ENCODE results near the gene LPP. TPM values are rescaled to one million over a fixed set of nuclear protein-coding genes. Genes with fewer than 3 reads are reported as not detected.

The LPP gene
- total and polyA plus RNA-seq, 2 of the 13 experiments (the other 11 are each of a cell fraction or from before 2014, with no cell fraction given): 19.2 to 29.9 TPM

DNA sequence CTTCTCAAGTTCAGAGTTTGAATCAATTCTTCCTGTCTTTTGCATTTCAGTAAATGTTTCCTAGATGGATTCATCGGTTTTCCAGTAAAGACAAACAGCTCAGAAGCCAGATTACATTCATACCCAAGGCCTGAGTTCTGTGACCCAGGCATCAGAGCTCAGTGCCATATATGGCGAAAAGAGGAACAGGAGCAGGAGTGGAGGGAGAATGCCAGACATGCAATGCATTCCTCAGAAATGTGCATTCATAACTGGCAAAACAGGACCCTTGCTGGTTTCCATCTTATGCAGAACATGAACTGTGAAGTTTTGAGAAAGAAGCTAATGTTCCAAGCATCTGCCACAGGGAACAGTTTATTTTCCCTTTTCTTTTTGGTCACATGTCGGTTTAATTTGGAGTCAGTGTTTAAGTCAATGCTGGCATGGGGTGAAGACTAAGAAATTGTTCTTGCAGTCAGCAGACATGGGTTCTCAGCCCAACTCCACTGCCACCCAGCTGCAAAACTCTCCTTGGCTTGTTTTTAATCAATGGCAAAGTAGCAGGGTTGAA lies 116.5 kb downstream of the LPP start (continued):
- TF ChIP-seq SOX13 (IDR thresholded peaks at IDR 0.05): no peak
- TF ChIP-seq SOX13 (CRISPR knock-in tag; conservative IDR thresholded peaks at IDR 0.05 in 1 of 2, IDR thresholded peaks at IDR 0.05 in 1 of 2): peak in 1 of 2 experiments; percentile 79; a peak in 2 of 4 replicates
- TF ChIP-seq MATR3 (CRISPR knock-in tag; IDR thresholded peaks at IDR 0.05): no peak
- TF ChIP-seq, protein P1, sequence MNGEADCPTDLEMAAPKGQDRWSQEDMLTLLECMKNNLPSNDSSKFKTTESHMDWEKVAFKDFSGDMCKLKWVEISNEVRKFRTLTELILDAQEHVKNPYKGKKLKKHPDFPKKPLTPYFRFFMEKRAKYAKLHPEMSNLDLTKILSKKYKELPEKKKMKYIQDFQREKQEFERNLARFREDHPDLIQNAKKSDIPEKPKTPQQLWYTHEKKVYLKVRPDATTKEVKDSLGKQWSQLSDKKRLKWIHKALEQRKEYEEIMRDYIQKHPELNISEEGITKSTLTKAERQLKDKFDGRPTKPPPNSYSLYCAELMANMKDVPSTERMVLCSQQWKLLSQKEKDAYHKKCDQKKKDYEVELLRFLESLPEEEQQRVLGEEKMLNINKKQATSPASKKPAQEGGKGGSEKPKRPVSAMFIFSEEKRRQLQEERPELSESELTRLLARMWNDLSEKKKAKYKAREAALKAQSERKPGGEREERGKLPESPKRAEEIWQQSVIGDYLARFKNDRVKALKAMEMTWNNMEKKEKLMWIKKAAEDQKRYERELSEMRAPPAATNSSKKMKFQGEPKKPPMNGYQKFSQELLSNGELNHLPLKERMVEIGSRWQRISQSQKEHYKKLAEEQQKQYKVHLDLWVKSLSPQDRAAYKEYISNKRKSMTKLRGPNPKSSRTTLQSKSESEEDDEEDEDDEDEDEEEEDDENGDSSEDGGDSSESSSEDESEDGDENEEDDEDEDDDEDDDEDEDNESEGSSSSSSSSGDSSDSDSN (CRISPR knock-in tag; IDR thresholded peaks at IDR 0.05): no peak
- TF ChIP-seq FOXA1 (IDR thresholded peaks at IDR 0.05): no peak
- TF ChIP-seq FOXA1 (CRISPR knock-in tag; IDR thresholded peaks at IDR 0.05): peak; percentile 80
- no peak for TF ChIP-seq RAD21 (CRISPR knock-in tag; IDR thresholded peaks at IDR 0.05)
- TF ChIP-seq ZNF292 (CRISPR knock-in tag; IDR thresholded peaks at IDR 0.05; ENCODE audit: borderline replicate concordance, low read depth): peak; percentile 58; the same call in 1 of the 2 replicates
- TF ChIP-seq ZNF543 (CRISPR knock-in tag; IDR thresholded peaks at IDR 0.05): no peak
- no peak for TF ChIP-seq SMAD3 (CRISPR knock-in tag; IDR thresholded peaks at IDR 0.05)
- TF ChIP-seq ZBTB8A (CRISPR knock-in tag; IDR thresholded peaks at IDR 0.05; ENCODE audit: borderline replicate concordance, low read depth): no peak
- no peak for TF ChIP-seq ZNF136 (CRISPR knock-in tag; IDR thresholded peaks at IDR 0.05; ENCODE audit: low read depth)
- no peak for TF ChIP-seq SMARCE1 (IDR thresholded peaks at IDR 0.05; ENCODE audit: borderline replicate concordance)
- peak; percentile 89 for TF ChIP-seq FOXA3 (CRISPR knock-in tag; IDR thresholded peaks at IDR 0.05)
- TF ChIP-seq ZFP36 (IDR thresholded peaks at IDR 0.05; ENCODE audit: borderline replicate concordance, low read depth, low read length, partially characterized antibody): peak; percentile 65
- TF ChIP-seq ZMYM4 (CRISPR knock-in tag; IDR thresholded peaks at IDR 0.05): peak; percentile 66
